ENCODE measurements around the gene LMX1A.

- TF ChIP-seq CEBPB (IDR thresholded peaks at IDR 0.05) = no peak
- TF ChIP-seq RAD21 (IDR thresholded peaks at IDR 0.05; ENCODE audit: low read depth) = no peak
- no peak for TF ChIP-seq YY1 (IDR thresholded peaks at IDR 0.05; ENCODE audit: low read depth)
- TF ChIP-seq REST (IDR thresholded peaks at IDR 0.05; ENCODE audit: low read depth) = no peak
- no peak for TF ChIP-seq FOXM1 (IDR thresholded peaks at IDR 0.05; ENCODE audit: borderline replicate concordance, low read depth)
- TF ChIP-seq CREB1 (IDR thresholded peaks at IDR 0.05; ENCODE audit: low read depth) = no peak
- no peak for TF ChIP-seq EP300 (IDR thresholded peaks at IDR 0.05; ENCODE audit: borderline replicate concordance)
- TF ChIP-seq TCF12 (IDR thresholded peaks at IDR 0.05; ENCODE audit: low read depth) = no peak
- TF ChIP-seq TEAD4 (IDR thresholded peaks at IDR 0.05) = no peak
- TF ChIP-seq USF1 (IDR thresholded peaks at IDR 0.05) = no peak
Measured at GRCh38 chr1:165234149-165234548, 122.4 kb downstream of the LMX1A start.
